NB4 (cell line): ENCODE measurements around the gene TMEM63A.

ENCODE experiments used
- DNase-seq: peaks from one replicate; pipeline ENCODE4 v3.0.0; 2010; ENCODE audit warnings: low read depth
- H3K4me3 ChIP-seq: one replicate; pipeline ENCODE4 v1.5.1; 2011; ENCODE audit warnings: mild to moderate bottlenecking, low read depth, low read length, moderate library complexity
- MYC ChIP-seq: IDR thresholded peaks from 2 replicates; pipeline ENCODE4 v1.6.1; 2011; ENCODE audit warnings: low read depth, low read length
- POLR2A ChIP-seq: IDR thresholded peaks from 2 replicates; pipeline ENCODE4 v1.6.1; 2011; ENCODE audit warnings: mild to moderate bottlenecking; ENCODE audit not compliant: insufficient read length; ENCODE audit errors: extremely low read depth
- TF ChIP-seq, protein P1 (sequence below): IDR thresholded peaks from 2 replicates; pipeline ENCODE4 v1.6.1; 2011; ENCODE audit warnings: low read depth, low read length
- TF ChIP-seq, protein P2 (sequence below): IDR thresholded peaks from one replicate; pipeline ENCODE4 v1.5.1; 2012; ENCODE audit warnings: low read depth, low read length

Gene TMEM63A

GRCh38 chr1:225879521-225880221, 2.5 kb downstream of the TMEM63A start:
- TF ChIP-seq, protein P1, sequence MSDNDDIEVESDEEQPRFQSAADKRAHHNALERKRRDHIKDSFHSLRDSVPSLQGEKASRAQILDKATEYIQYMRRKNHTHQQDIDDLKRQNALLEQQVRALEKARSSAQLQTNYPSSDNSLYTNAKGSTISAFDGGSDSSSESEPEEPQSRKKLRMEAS: no peak
- TF ChIP-seq MYC: no peak
- no peak for TF ChIP-seq POLR2A
- TF ChIP-seq, protein P2, sequence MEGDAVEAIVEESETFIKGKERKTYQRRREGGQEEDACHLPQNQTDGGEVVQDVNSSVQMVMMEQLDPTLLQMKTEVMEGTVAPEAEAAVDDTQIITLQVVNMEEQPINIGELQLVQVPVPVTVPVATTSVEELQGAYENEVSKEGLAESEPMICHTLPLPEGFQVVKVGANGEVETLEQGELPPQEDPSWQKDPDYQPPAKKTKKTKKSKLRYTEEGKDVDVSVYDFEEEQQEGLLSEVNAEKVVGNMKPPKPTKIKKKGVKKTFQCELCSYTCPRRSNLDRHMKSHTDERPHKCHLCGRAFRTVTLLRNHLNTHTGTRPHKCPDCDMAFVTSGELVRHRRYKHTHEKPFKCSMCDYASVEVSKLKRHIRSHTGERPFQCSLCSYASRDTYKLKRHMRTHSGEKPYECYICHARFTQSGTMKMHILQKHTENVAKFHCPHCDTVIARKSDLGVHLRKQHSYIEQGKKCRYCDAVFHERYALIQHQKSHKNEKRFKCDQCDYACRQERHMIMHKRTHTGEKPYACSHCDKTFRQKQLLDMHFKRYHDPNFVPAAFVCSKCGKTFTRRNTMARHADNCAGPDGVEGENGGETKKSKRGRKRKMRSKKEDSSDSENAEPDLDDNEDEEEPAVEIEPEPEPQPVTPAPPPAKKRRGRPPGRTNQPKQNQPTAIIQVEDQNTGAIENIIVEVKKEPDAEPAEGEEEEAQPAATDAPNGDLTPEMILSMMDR: no peak
- no peak for DNase-seq
- H3K4me3 ChIP-seq: no peak overlapping the region

- H3K4me3 ChIP-seq: no peak overlapping the region
- TF ChIP-seq, protein P1: no peak
- TF ChIP-seq, protein P2: no peak
- no peak for TF ChIP-seq MYC
- no peak for TF ChIP-seq POLR2A
- no peak for DNase-seq
Observed at GRCh38 chr1:225878282-225878681, 3.9 kb downstream of the TMEM63A start.

DNA sequence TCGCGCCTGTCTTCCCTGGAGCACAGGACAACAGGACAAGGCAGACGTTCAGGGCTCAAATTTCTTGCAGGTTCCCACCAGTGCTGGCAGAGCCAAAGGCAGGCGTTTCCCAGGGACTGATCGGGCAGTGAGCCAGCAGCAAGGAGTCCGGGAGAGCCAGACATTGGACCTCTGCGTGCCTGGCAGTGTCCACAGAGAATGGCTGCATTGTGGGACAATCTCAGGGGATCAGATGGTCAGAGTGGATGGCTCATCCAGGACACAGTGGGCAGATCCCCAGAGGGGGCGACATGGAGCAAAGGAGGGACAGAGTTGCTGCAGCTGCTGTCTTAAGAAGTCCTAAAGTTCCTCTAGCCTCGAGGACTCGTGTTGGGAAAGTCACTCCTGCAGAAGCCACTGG, 4.6 kb downstream of the TMEM63A start:
- TF ChIP-seq, protein P1: no peak
- TF ChIP-seq, protein P2: peak; percentile 65
- H3K4me3 ChIP-seq: no peak overlapping the region
- peak; percentile 57 for DNase-seq

- no peak for TF ChIP-seq POLR2A
- TF ChIP-seq, protein P1: no peak
- no peak for TF ChIP-seq MYC
- TF ChIP-seq, protein P2: no peak
- no peak overlapping the region for H3K4me3 ChIP-seq
- no peak for DNase-seq
Observed at GRCh38 chr1:225876900-225877510, 5.2 kb downstream of the TMEM63A start.

GRCh38 chr1:225875044-225875815, 7.0 kb downstream of the TMEM63A start:
- TF ChIP-seq, protein P2: no peak
- TF ChIP-seq MYC: no peak
- no peak for TF ChIP-seq POLR2A
- H3K4me3 ChIP-seq: no peak overlapping the region
- no peak for DNase-seq
